ENCODE measurements around the gene C1orf210.

C1orf210 gene

GRCh38 chr1:43327549-43328292, 42.3 kb upstream of the C1orf210 start:
- DNase-seq (ENCODE audit: low spot score), result no peak
- H3K27me3 ChIP-seq (ENCODE audit: insufficient read depth, poor library complexity, severe bottlenecking), result no peaks in the 10 kb centered on the region
- ATAC-seq (ENCODE audit: low read depth), result no peak
- no peaks in the 10 kb centered on the region for H3K36me3 ChIP-seq (ENCODE audit: low read depth)
- no peaks in the 10 kb centered on the region for H3K4me1 ChIP-seq (ENCODE audit: insufficient read depth, poor library complexity, severe bottlenecking)
- H3K9me3 ChIP-seq (ENCODE audit: severe bottlenecking), result peaks cover 7% of the 10 kb centered on the region
- TF ChIP-seq CTCF (IDR thresholded peaks at IDR 0.05; ENCODE audit: poor library complexity, severe bottlenecking), result no peak
- H3K4me3 ChIP-seq (ENCODE audit: severe bottlenecking), result no peak overlapping the region
- H3K27ac ChIP-seq (ENCODE audit: poor library complexity, severe bottlenecking), result no peak overlapping the region

- DNase-seq (ENCODE audit: low spot score) (no peak), ATAC-seq (ENCODE audit: low read depth) (no peak)
- Histone ChIP-seq H3K36me3 (ENCODE audit: low read depth) (no peaks in the 10 kb centered on the region), H3K4me3 (ENCODE audit: severe bottlenecking) (no peak overlapping the region), H3K4me1 (ENCODE audit: insufficient read depth, poor library complexity, severe bottlenecking) (no peaks in the 10 kb centered on the region), H3K27ac (ENCODE audit: poor library complexity, severe bottlenecking) (no peak overlapping the region), H3K27me3 (ENCODE audit: insufficient read depth, poor library complexity, severe bottlenecking) (no peaks in the 10 kb centered on the region), H3K9me3 (ENCODE audit: severe bottlenecking) (peaks cover 7% of the 10 kb centered on the region)
- no peak for TF ChIP-seq CTCF (IDR thresholded peaks at IDR 0.05; ENCODE audit: poor library complexity, severe bottlenecking)
These were observed 40.0 kb upstream of the C1orf210 start for GRCh38 chr1:43325381-43325780.

GRCh38 chr1:43324810-43325209, 39.4 kb upstream of the C1orf210 start:
- Histone ChIP-seq H3K4me3 (ENCODE audit: severe bottlenecking) (no peak overlapping the region), H3K4me1 (ENCODE audit: insufficient read depth, poor library complexity, severe bottlenecking) (no peaks in the 10 kb centered on the region), H3K27ac (ENCODE audit: poor library complexity, severe bottlenecking) (no peak overlapping the region), H3K27me3 (ENCODE audit: insufficient read depth, poor library complexity, severe bottlenecking) (no peaks in the 10 kb centered on the region), H3K36me3 (ENCODE audit: low read depth) (no peaks in the 10 kb centered on the region), H3K9me3 (ENCODE audit: severe bottlenecking) (peaks cover 7% of the 10 kb centered on the region)
- TF ChIP-seq CTCF (IDR thresholded peaks at IDR 0.05; ENCODE audit: poor library complexity, severe bottlenecking), result no peak
- no peak for ATAC-seq (ENCODE audit: low read depth)
- no peak for DNase-seq (ENCODE audit: low spot score)

GRCh38 chr1:43322506-43322905, 37.1 kb upstream of the C1orf210 start:
- no peaks in the 10 kb centered on the region for H3K36me3 ChIP-seq (ENCODE audit: low read depth)
- ATAC-seq (ENCODE audit: low read depth), result no peak
- no peak overlapping the region for H3K27ac ChIP-seq (ENCODE audit: poor library complexity, severe bottlenecking)
- DNase-seq (ENCODE audit: low spot score), result no peak
- no peaks in the 10 kb centered on the region for H3K27me3 ChIP-seq (ENCODE audit: insufficient read depth, poor library complexity, severe bottlenecking)
- H3K9me3 ChIP-seq (ENCODE audit: severe bottlenecking), result peaks cover 7% of the 10 kb centered on the region
- TF ChIP-seq CTCF (IDR thresholded peaks at IDR 0.05; ENCODE audit: poor library complexity, severe bottlenecking), result no peak
- H3K4me1 ChIP-seq (ENCODE audit: insufficient read depth, poor library complexity, severe bottlenecking), result no peaks in the 10 kb centered on the region
- no peak overlapping the region for H3K4me3 ChIP-seq (ENCODE audit: severe bottlenecking)

- Histone ChIP-seq H3K36me3 (ENCODE audit: low read depth) (no peaks in the 10 kb centered on the region), H3K27ac (ENCODE audit: poor library complexity, severe bottlenecking) (no peak overlapping the region), H3K9me3 (ENCODE audit: severe bottlenecking) (peaks cover 7% of the 10 kb centered on the region), H3K4me1 (ENCODE audit: insufficient read depth, poor library complexity, severe bottlenecking) (no peaks in the 10 kb centered on the region), H3K4me3 (ENCODE audit: severe bottlenecking) (no peak overlapping the region), H3K27me3 (ENCODE audit: insufficient read depth, poor library complexity, severe bottlenecking) (no peaks in the 10 kb centered on the region)
- no peak for ATAC-seq (ENCODE audit: low read depth)
- DNase-seq (ENCODE audit: low spot score), result no peak
- no peak for TF ChIP-seq CTCF (IDR thresholded peaks at IDR 0.05; ENCODE audit: poor library complexity, severe bottlenecking)
These were observed 36.0 kb upstream of the C1orf210 start for GRCh38 chr1:43321331-43321891.
